ENCODE measurements around the gene SPPL3.

SPPL3 gene

DNA sequence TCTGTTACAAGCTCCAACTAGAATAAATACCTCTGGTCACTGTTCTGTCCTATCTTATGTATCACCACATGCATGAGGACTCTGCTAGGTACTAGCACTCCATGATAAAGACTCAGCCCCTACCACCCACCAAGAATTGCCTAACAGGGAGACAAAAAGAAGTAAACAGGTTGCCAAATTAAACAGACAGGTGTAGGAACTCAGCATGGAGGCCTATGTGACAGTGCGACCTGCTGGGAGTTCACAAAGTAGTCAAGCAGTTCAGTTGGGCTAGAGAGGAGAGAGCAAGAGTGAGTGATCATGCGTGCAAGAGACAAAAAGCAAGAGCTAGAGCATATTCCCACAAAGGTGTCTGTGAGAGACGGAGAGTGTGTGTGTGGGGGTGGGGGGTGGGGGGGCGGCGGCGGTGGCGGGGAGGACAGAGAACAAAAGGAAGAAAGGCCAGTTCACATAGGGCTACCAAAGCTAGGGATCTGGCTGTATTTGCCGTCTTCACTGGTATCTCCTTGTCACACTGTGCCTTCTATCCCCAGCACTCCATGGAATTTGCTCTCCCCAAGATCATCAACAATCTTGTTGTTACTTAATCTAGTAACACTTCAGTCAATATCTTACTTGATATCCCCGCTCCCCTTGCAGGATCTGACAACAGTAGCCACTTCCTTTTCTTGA, 81.2 kb downstream of the SPPL3 start:
- TF ChIP-seq, protein P1, sequence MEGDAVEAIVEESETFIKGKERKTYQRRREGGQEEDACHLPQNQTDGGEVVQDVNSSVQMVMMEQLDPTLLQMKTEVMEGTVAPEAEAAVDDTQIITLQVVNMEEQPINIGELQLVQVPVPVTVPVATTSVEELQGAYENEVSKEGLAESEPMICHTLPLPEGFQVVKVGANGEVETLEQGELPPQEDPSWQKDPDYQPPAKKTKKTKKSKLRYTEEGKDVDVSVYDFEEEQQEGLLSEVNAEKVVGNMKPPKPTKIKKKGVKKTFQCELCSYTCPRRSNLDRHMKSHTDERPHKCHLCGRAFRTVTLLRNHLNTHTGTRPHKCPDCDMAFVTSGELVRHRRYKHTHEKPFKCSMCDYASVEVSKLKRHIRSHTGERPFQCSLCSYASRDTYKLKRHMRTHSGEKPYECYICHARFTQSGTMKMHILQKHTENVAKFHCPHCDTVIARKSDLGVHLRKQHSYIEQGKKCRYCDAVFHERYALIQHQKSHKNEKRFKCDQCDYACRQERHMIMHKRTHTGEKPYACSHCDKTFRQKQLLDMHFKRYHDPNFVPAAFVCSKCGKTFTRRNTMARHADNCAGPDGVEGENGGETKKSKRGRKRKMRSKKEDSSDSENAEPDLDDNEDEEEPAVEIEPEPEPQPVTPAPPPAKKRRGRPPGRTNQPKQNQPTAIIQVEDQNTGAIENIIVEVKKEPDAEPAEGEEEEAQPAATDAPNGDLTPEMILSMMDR (IDR thresholded peaks at IDR 0.05; ENCODE audit: insufficient read depth, missing control alignments), result no peak
- no peak for FAIRE-seq
- DNase-seq (ENCODE audit: insufficient read length, low spot score), result no peak

DNA sequence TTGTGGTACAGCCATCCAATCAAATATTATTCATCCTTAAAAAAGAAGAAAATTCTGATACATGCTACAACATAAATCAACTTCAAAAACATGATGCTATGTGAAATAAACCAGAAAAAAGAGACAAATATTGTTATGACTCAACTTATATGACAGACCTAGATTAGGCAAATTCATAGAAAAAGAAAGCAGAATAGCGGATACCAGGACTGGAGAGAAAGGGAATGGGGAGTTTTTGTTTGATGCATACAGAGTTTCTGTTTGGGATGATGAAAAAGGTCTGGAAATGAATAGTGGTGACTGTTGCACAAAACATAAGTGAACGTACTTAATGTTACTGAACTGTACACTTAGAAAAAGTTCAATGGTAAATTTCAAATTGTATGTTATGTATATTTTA, 82.3 kb downstream of the SPPL3 start:
- no peak for FAIRE-seq
- no peak for DNase-seq (ENCODE audit: insufficient read length, low spot score)
- TF ChIP-seq, protein P1 (IDR thresholded peaks at IDR 0.05; ENCODE audit: insufficient read depth, missing control alignments), result no peak

DNA sequence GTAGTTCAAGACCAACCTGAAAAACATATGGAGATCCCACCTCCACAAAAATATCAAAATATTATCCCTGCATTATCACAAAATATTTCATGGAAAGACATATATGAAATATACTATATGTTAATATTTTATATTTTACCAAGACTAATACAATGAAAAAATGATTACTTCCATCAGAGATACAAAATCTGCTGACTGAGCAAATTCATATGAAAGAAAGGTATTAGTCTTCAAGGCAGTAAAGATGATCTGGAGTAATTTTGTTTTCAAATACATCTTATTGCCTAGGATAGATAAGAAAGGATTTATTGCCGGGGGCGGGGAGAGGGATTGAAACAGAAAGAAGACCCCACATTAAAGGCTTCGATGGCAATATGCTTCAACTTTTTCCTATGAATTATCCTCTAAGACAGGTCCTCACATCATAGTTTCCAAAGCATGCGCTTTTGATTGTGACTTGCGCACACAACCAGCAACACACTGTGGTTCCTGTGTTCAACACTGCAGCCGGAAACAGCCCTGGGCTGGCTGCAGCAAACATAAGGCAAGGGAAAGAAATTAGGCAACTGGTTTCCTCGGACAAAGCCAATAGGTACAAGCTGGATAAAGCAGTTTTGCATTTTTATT, 83.2 kb downstream of the SPPL3 start:
- no peak for FAIRE-seq
- DNase-seq (ENCODE audit: insufficient read length, low spot score), result no peak
- TF ChIP-seq, protein P1 (IDR thresholded peaks at IDR 0.05; ENCODE audit: insufficient read depth, missing control alignments), result no peak

DNA sequence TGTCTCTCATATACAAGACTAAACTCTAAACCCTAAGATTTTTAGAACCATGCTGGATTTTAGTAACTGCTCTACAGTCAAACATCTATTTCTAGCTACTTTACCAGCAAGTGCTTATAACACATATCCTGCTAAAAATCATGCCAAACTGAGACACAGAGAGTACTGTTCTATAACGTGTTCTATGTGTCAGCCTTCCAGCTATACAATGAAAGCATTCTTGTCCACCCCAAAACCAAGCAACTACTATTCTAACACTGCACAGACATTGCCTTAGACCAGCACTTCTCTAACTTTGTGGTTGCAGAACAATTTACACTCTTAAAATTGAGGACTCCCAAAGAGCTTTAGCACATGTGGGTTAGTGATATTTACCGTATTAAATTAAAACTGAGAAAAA, 85.7 kb downstream of the SPPL3 start:
- FAIRE-seq, result no peak
- TF ChIP-seq, protein P1 (IDR thresholded peaks at IDR 0.05; ENCODE audit: insufficient read depth, missing control alignments), result no peak
- no peak for DNase-seq (ENCODE audit: insufficient read length, low spot score)

DNA sequence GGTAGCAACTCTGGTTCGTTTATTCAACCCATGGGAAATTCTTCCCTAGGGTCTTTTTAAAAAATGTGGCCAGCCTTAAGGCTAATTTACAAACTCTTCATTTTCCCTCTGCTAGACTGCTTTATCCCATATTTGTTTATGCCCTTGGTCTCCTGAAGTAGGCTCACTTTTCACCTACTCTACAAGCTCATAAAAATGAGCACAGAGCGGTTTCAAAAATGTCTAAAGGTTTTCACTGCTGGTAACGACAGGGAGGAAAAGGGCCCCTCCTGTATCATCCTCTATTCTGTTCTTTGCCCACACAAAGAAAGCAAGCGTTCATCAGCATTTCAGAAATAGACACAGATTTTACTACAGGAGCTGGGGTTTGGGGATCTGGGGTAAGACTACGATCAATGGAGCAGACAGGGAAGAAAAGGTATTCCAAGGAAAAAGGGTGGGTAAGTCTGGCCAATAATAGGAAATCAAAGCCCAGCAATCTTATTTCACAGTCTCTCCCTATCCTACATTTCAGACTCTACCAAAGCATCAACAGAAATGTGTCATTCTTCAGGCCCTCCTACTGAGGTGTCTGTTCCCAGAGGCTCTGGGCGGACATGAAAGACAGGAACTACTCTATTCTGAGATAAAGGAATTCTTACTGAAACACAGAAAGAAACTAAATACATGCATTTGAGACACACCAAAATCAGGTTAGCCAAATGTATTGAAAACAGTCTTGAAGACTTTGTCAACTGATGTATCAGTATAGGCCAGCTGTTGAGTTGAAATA, 86.4 kb downstream of the SPPL3 start:
- FAIRE-seq, result no peak
- TF ChIP-seq, protein P1 (IDR thresholded peaks at IDR 0.05; ENCODE audit: insufficient read depth, missing control alignments), result no peak
- no peak for DNase-seq (ENCODE audit: insufficient read length, low spot score)

DNA sequence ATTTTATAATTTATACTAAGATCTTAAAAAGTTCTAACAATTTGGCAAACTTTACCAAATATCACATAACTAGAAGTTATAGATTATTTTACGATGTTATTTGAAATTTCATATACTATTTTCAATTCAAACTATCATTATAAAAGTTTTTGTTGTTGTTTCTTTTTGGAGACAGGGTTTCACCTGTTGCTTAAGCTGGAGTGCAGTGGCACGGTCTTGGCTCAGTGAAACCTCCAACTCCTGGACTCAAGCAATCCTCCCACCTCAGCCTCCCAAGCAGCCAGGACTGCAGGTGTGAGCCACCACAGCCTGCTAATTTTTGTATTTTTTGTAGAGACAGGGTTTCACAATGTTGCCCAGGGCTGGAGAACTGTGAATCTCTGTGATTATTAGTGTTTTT, 87.8 kb downstream of the SPPL3 start:
- FAIRE-seq, result no peak
- DNase-seq (ENCODE audit: insufficient read length, low spot score), result no peak
- TF ChIP-seq, protein P1 (IDR thresholded peaks at IDR 0.05; ENCODE audit: insufficient read depth, missing control alignments), result no peak
